ENCODE data around the gene CMTM5.
"Not testable (repeated sequence)": the region's sequence is repeated elsewhere in the genome, so short reads cannot be mapped to it uniquely, and the experiment has no call there.

Gene CMTM5

GRCh38 chr14:23414906-23415820, 38.3 kb downstream of the CMTM5 start:
- no peak for DNase-seq (ENCODE audit: low read depth, low spot score)

- DNase-seq (ENCODE audit: low read depth, low spot score) = no peak
These were observed 39.3 kb downstream of the CMTM5 start for GRCh38 chr14:23415821-23416778.

- DNase-seq (ENCODE audit: low read depth, low spot score) = no peak
These were observed 40.0 kb downstream of the CMTM5 start for GRCh38 chr14:23416801-23417200.

GRCh38 chr14:23417269-23417668, 40.4 kb downstream of the CMTM5 start:
- not testable (repeated sequence) for DNase-seq (ENCODE audit: low read depth, low spot score)

- no peak for DNase-seq (ENCODE audit: low read depth, low spot score)
These were observed 41.2 kb downstream of the CMTM5 start for GRCh38 chr14:23418021-23418420.

GRCh38 chr14:23419646-23420045, 42.8 kb downstream of the CMTM5 start:
- DNase-seq (ENCODE audit: low read depth, low spot score) = not testable (repeated sequence)

GRCh38 chr14:23421594-23421993, 44.7 kb downstream of the CMTM5 start:
- DNase-seq (ENCODE audit: low read depth, low spot score) = no peak

GRCh38 chr14:23423657-23424056, 46.8 kb downstream of the CMTM5 start:
- DNase-seq (ENCODE audit: low read depth, low spot score) = no peak

- no peak for DNase-seq (ENCODE audit: low read depth, low spot score)
These were observed 48.3 kb downstream of the CMTM5 start for GRCh38 chr14:23425169-23425568.

GRCh38 chr14:23425798-23426197, 49.0 kb downstream of the CMTM5 start:
- DNase-seq (ENCODE audit: low read depth, low spot score) = not testable (repeated sequence)

GRCh38 chr14:23428686-23429495, 52.0 kb downstream of the CMTM5 start:
- DNase-seq (ENCODE audit: low read depth, low spot score) = no peak

All from astrocyte of the hippocampus (primary cell).